Ovary (tissue), 9 donors: ENCODE results near the gene MN1. TPM values are rescaled to one million over a fixed set of nuclear protein-coding genes. Genes with fewer than 3 reads are reported as not detected.

Experiments
- DNase-seq, 5 donors: peaks; one replicate each; pipeline ENCODE4 v3.0.0-alpha.2; 2019 to 2020
- H3K27ac ChIP-seq, 2 donors: fragments of 200-600 bp; one replicate each; pipeline versions ENCODE4 v1.5.1 to v1.8.0; 2019 to 2022
- H3K27me3 ChIP-seq: fragments of 200-600 bp; one replicate; pipeline ENCODE4 v1.8.0; 2022
- H3K36me3 ChIP-seq: fragments of 200-600 bp; sonication (generic); one replicate; pipeline ENCODE4 v1.5.1; 2019
- H3K4me1 ChIP-seq: one replicate; pipeline ENCODE4 v1.8.1; 2013; ENCODE audit warnings: mild to moderate bottlenecking, moderate library complexity; ENCODE audit not compliant: insufficient read depth
- H3K4me3 ChIP-seq: fragments of 200-600 bp; sonication (generic); one replicate; pipeline ENCODE4 v1.5.1; 2017
- H3K9me3 ChIP-seq, 2 donors: fragments of 200-600 bp in 1 of 2; sonication (generic) in 1 of 2; one replicate each; pipeline versions ENCODE4 v1.5.1 to v1.8.1; 2013 to 2019; ENCODE audit warnings: mild to moderate bottlenecking in 1 of 2, moderate library complexity in 1 of 2
- CTCF ChIP-seq, 3 donors: fragments of 450-650 bp in 2 of 3; fragments of 200-600 bp in 1 of 3; IDR thresholded peaks; one replicate each; pipeline versions ENCODE4 v1.5.1 to v1.8.0; 2016 to 2022; ENCODE audit warnings: antibody characterized with exemption in 3 of 3, mild to moderate bottlenecking in 1 of 3
- EP300 ChIP-seq: sonication (generic); formaldehyde crosslinking; IDR thresholded peaks from one replicate; pipeline ENCODE4 v1.6.1; 2017; ENCODE audit warnings: antibody characterized with exemption
- POLR2A ChIP-seq: fragments of 450-650 bp; IDR thresholded peaks from one replicate; pipeline ENCODE4 v1.6.1; 2017; ENCODE audit warnings: antibody characterized with exemption, mild to moderate bottlenecking, moderate library complexity
- WGBS, 3 donors: extraction: QIAGEN DNeasy Blood & Tissue Kit in 1 of 3; methylation state at CpG; one replicate each; pipeline versions ENCODE4 v1.1.5 to v1.1.7; 2013 to 2017; 5-methylcytosine and 5-hydroxymethylcytosine counted together
- intact Hi-C, 4 donors: fragments of 100-400 bp; cut with DNase I; formaldehyde crosslinking; loops; one replicate each; pipeline versions ENCODE4 v1.11.0 to v1.15.1; 2022 to 2023
- polyA plus RNA-seq, 2 donors: library from polyadenylated mRNA; stranded (reverse); fragments of 200-250 nt in 1 of 2; fragments of 350-450 nt in 1 of 2; fragmentation: Illumina TruSeq in 1 of 2; extraction: RNeasy Lipid Tissue Mini Kit (QIAGEN cat#74804) in 1 of 2; gene quantifications; one replicate each; pipeline ENCODE4 v1.2.3, GENCODE V29; 2013 to 2014
- total RNA-seq, 7 donors: library from RNA; depleted of rRNA in 2 of 7; stranded (reverse); fragments of >200 nt in 2 of 7; fragmentation: NEBNext Ultra II Directional in 3 of 7; extraction: Animal tissue kit (Norgen Biotek cat#: 25700) in 3 of 7; gene quantifications; one replicate each; pipeline versions ENCODE4 v1.1.0 to v1.2.4, GENCODE V29; 2016 to 2023
- donor health status: DM: no; HTN: no; CAD: no; lungs with moderate emphysema.
- donor health status: DM: no; HTN: no; CAD: no.
- donor health status: Bipolar disorder and iron deficiency.
- donor health status: DM: yes; HTN: yes; CAD: no.
- donor health status: DM: no; HTN: no; CAD: no.
- donor health status: DM: yes; HTN: yes; CAD: no.

The MN1 gene
- total and polyA plus RNA-seq, 9 donors = 6.7 to 33.5 (median 13.4) TPM

GRCh38 chr22:27786965-27787364 lies 14.6 kb downstream of the MN1 start:
- Histone ChIP-seq H3K4me1 (peaks cover 8% of the 10 kb centered on the region), H3K9me3 (no peaks in the 10 kb centered on the region), H3K36me3 (no peaks in the 10 kb centered on the region), H3K27ac (no peak overlapping the region), H3K27me3 (no peaks in the 10 kb centered on the region), H3K4me3 (no peak overlapping the region)
- DNase-seq = no peak
- TF ChIP-seq EP300 (no peak), CTCF (IDR thresholded peaks at IDR 0.05) (no peak), POLR2A (no peak)
- intact Hi-C loops = no loop called here
- WGBS, 3 donors = 92 to 96% (median 96%) methylated on average over 13 of the region's 13 CpGs

GRCh38 chr22:27786291-27786932 lies 15.1 kb downstream of the MN1 start:
- Histone ChIP-seq H3K4me1 (peaks cover 8% of the 10 kb centered on the region), H3K27me3 (no peaks in the 10 kb centered on the region), H3K4me3 (no peak overlapping the region), H3K36me3 (no peaks in the 10 kb centered on the region), H3K27ac (peak overlapping the region in 1 of 2 donors; percentile 7), H3K9me3 (no peaks in the 10 kb centered on the region)
- TF ChIP-seq POLR2A = no peak
- WGBS, 3 donors = 46 to 73% (median 66%) methylated on average over 14 of the region's 14 CpGs
- intact Hi-C loops = no loop called here
- no peak for DNase-seq

GRCh38 chr22:27785831-27786230 lies 15.7 kb downstream of the MN1 start:
- DNase-seq = no peak
- 75 to 81% (median 77%) methylated on average over 12 of the region's 12 CpGs for WGBS, 3 donors
- TF ChIP-seq CTCF (IDR thresholded peaks at IDR 0.05) (no peak), EP300 (no peak), POLR2A (no peak)
- Histone ChIP-seq H3K27ac (peak overlapping the region; percentile 4 to 7), H3K4me3 (no peak overlapping the region), H3K27me3 (no peaks in the 10 kb centered on the region), H3K9me3 (no peaks in the 10 kb centered on the region), H3K4me1 (peaks cover 8% of the 10 kb centered on the region), H3K36me3 (no peaks in the 10 kb centered on the region)
- intact Hi-C loops = no loop called here

- Histone ChIP-seq H3K27ac (peak overlapping the region; percentile 21 to 63), H3K4me3 (no peak overlapping the region), H3K36me3 (no peaks in the 10 kb centered on the region), H3K27me3 (no peaks in the 10 kb centered on the region), H3K9me3 (no peaks in the 10 kb centered on the region), H3K4me1 (peaks cover 8% of the 10 kb centered on the region)
- DNase-seq = no peak
- intact Hi-C loops = no loop called here
- TF ChIP-seq CTCF (IDR thresholded peaks at IDR 0.05) (no peak), POLR2A (no peak), EP300 (no peak)
- WGBS, 3 donors = 69 to 78% (median 77%) methylated on average over 5 to 6 of the region's 6 CpGs
Observed at GRCh38 chr22:27784120-27784475, 17.5 kb downstream of the MN1 start.

GRCh38 chr22:27783436-27784119 lies 18.0 kb downstream of the MN1 start:
- H3K27ac ChIP-seq = peak overlapping the region; percentile 21 to 63
- no peak overlapping the region for H3K4me3 ChIP-seq
- TF ChIP-seq POLR2A (no peak), CTCF (IDR thresholded peaks at IDR 0.05) (no peak), EP300 (no peak)
- 77 to 87% (median 82%) methylated on average over 13 of the region's 13 CpGs for WGBS, 3 donors
- no peaks in the 10 kb centered on the region for H3K27me3 ChIP-seq
- DNase-seq = no peak
- intact Hi-C loops = no loop called here
- H3K4me1 ChIP-seq = peaks cover 8% of the 10 kb centered on the region
- no peaks in the 10 kb centered on the region for H3K36me3 ChIP-seq
- no peaks in the 10 kb centered on the region for H3K9me3 ChIP-seq
